ENCODE data around the gene KRT3.

KRT3 gene

DNA sequence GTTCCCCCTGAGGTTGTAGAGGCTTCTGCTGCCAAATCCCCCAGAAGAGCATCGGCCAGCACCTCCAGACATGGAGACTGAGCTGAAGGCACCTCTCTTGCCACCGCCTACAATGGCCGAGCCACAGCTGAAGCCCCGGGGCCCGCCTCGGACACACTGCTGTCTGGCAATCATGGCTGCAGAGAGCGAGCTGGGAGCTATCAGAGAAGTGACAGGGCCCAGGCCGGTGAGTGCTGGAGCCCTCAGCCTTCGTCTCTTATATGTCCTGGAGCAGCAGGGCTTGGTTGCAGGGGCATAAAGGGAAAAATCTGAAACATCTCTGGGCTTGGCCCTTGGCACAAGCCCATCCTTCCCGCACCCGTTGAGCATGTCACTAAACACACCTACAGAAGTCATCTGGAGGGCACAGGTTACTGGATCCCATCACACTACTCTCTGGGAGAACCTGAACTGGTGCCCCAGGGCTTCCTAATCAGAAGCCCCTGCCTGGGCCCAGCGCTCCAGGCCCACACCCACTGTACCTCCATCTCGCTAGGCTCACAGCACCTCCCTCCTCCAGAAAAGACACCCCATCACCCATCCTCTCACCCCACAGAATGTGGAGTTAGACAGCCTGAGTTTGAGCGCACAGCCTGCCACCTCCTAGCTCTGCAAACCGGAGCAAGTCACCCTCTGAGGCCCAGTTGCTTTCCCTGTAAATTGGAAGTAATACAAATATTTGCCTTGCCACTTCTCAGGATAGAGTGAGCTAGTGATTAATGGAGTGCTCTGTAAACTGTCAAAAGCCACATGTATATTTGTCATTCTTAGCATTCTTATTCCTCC, 18.2 kb upstream of the KRT3 start, which contains the start of gene KRT4:
TSS of gene KRT4 (minus strand) at position 232 of the 825 bp plus-strand sequence. CDS start at position 174, 58 bp downstream.
- no peak for DNase-seq (ENCODE audit: low read depth, low spot score)

DNA sequence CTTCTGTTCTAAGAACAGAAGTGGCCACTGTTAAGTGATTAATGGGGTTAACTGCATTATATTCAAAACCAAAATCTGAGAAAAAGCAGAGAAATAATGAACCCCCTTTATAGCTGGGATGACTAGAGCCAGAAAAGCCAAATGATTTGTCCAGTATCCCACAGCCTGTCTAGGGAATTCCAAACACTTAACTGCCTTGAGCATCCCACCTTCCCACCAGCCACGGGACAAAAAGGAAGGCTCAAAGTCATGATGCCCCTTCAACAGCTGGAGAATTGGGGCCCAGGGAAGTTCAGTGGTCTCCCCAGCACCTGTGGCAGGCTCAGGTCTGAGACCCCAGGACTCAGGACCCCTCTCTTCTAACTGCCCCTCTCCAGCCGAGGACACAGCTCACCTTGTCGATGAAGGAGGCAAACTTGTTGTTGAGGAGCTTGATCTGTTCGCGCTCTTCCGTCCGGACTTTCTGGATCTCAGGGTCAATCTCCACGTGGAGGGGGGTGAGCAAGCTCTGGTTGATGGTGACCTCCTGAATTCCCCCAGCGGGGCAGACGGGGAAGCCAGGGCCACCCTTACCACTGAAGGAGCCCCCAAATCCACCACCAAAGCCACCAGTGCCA, 17.4 kb upstream of the KRT3 start:
- DNase-seq (ENCODE audit: low read depth, low spot score), result no peak

DNA sequence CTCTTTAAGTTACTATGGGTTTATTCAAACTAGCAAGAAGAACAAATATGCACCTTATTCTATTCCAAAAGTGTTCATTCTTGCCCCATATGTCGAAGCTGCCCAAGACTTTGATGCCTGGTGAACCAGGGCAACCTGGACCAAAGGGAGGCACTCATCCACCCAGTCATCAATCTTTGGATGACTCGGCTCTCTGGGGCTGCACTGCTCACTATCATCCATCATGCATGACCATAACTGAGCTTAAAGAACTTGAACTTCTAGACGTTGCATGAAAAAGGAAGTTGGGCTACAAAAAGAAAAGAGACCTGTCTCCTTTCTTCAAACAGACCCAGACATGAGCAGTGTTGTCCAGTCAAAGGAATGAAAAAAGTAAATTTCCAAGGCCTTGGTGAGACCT, 16.8 kb upstream of the KRT3 start:
- DNase-seq (ENCODE audit: low read depth, low spot score), result no peak

DNA sequence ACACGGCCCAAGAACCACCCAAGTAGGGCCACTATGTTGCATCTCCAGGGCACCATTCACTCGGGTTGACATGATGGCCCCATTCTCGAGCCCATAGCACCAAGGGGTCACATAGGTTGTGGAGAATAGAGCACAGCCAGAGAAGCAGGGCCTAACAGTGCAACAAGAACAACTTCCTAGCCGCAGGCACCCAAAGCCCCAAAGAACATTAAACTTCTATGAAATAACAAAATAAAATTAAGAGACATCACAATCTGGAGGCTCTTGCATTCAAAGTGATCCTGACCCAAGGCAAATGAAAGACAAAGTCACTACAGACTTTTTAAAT, 16.1 kb upstream of the KRT3 start:
- no peak for DNase-seq (ENCODE audit: low read depth, low spot score)

DNA sequence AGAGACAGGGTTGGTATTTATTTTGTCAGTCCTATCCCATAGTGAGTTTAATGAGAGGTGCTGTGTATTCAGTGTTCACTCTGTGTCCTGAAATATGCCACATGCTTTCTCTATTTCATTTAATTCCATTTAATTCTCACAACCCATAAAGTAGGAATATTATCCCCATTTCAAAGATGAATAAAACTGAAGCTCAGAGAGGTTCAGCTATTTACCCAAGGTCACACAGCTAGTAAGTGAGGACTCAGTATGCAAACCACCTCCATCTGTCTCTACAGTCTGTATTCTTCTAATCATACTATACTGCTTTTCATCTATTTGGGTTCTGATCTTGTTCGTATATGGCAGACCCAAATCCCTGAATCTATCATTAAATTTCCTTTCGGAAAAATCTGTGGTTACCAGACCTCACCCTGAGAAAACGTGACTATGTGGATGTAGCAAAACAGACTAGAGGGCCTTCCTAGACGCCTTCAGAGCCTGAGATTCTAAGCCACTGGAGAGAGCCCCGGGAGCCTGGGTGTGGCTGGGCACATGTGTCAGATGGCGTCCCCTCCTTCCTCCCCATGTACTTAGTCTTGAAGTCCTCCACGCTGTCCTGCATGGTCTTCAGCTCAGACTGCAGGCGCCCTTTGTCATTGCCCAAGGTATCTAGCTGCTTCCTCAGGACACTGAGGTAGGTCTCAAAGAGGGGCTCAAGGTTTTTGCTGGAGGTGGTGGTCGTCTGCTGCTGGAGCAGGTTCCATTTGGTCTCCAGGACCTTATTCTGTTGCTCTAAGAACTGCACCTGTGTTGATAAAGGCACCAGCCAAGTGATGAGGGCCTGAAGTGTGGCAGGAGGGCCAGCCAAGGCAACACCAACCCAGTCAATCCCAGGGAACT, 15.5 kb upstream of the KRT3 start:
- no peak for DNase-seq (ENCODE audit: low read depth, low spot score)

DNA sequence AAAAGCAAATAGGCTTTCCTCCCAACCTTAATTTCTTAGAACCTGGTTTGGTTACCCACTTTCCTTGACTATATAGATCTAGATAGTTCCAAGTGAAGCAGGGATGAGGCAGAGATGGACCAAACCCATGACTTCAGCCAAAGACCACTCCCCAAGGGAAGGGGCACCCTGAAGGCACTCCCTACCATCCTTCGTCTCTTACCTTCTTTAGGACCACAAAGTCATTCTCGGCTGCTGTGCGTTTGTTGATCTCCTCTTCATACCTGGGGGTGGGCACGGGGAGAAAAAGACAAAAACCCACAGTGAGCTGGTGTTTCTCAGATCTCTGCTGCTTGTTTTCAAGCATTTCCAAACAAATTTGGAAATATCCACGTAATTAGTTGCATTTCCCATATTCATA, 14.6 kb upstream of the KRT3 start:
- DNase-seq (ENCODE audit: low read depth, low spot score), result no peak

DNA sequence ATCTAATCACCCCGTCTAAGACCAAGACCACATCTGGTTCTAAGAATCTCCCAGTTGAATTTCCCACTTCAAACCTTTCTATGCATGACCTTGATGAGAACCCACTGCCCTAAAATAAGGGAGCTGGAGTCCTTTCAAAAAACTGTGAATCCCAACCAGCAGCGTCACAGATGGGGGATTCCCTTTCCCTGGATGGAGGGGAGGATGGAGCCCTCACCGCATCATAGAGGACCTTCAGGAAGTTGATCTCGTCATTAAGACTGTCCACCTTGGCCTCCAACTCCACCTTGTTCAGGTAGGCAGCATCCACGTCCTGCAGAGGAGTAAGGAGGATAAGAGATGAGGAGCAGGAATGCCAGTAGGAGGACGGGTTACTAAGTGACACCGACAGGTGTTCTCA, 13.2 kb upstream of the KRT3 start:
- no peak for DNase-seq (ENCODE audit: low read depth, low spot score)

DNA sequence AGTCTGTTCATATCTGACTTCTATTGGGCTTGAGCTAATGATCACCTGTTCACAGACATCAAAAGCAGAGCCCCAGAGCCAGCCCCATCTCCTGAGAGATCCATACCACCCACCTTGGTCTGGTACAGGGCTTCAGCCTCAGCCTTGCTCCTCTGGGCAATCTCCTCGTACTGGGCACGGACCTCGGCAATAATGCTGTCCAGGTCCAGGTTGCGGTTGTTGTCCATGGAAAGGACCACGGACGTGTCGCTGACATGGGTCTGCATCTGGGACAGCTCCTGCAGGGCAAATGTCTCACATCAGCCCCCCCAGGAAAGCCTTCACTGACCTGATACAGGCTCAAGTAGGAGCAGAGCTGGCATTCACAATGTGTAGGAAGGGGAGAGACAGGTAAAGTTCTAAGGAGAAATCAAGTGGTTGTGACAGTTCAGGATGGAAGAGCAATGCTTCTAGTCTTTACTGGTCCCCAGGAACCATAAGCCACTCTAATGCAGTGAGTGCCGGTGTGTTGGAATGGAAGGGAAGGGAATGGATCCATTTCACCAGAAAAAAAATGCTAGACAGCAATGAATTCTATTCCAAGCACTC, 12.8 kb upstream of the KRT3 start:
- no peak for DNase-seq (ENCODE audit: low read depth, low spot score)

DNA sequence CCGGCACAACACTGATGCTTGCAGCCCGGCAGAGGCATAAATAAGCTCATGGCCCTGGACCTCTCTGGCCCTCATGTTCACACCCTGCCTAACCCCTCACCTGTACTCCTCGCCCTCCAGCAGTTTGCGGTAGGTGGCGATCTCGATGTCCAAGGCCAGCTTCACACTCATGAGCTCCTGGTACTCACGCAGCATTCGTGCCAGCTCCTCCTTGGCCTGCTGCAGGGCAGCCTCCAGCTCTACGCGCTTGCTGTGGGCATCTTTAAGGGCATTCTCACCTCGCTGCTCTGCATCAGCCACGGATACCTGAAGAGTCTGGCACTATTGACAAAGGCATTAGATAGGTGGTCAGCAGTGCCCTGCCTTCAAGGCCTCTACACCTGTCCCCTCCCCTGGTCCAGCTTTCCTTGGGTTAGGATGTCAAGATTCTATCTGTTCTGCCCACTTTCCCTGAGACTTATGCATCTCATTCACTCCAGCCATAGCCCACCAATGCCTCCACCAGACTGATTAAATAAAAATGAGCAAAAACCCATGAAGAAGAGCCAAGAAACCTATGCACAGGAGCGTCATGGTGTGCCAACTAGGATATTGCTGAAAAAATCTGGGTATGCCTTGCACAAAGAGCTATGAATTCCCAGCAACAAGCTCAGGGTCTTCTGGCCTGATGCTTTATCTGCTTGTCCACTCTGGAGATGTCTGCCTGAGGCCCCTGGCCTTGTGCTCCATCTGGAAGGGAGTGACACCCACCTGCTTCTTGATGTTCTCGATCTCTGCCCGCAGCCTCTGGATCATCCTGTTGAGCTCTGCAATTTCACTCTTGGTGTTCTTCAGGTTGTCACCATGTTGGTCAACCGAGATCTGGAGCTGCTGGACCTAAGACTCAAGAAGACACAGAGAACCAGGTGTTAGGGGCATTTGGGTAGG, 11.9 kb upstream of the KRT3 start:
- DNase-seq (ENCODE audit: low read depth, low spot score), result no peak

DNA sequence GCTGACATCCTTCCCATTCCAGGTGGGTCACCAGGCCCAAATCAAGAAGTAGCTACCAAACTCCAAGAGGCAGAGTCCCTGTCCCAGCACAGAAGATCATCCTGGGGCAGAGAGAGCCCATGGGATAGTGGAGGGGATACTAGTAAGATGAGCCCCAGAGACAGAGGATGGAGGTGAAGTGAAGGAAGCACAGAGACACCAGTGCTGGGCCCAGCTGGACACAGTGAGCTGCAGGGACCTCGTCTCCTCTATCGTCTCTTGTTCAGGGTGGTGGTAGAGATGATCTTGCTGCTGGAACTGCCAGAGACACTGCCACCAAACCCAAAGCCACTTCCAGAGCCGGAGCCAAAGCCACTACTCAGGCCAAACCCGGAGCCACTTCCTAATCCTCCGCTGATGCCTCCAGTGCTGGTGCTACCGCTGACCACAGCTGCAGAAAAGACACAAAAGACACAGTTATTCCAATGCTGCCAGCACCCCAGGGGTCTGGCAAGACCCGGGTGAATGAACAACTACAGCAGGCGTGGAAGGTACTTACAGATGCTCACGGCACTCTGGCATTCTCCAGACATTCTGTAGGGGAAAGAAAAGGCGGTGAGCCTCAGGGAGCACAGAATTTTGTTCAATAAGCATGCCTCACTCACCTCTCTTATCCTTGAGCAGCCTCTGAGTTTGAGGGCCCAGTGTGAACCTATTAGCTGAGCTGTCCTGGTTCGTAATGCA, 11.1 kb upstream of the KRT3 start:
- no peak for DNase-seq (ENCODE audit: low read depth, low spot score)

DNA sequence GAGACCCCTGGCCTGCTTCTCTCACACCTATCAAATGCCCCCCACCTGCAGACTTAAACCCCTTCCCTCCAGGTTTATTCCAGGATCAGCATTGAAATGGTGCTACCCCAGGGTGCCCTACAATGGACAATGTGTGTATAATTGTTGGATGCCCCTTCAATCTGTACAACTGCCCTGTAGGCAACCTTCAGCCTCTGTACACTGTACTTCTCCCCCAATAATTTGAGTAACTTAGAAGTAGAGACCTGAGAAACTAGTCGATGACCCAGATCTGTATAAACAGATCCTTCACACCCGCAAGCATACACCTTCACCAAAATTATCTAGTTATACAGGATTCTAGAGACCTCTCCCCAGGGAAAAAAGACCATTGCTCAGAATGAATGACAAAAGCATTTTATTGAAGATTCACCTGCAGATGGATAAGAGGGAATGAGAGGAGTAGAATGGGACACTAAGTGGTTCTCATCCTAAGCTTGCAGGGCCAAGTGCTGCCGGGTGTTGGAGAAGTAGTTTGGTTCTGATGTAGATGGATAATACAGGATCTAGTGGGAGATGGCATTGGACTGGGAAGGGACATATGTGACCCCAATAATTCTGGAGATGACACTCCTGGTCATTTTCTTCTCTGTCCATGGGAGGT, 10.4 kb upstream of the KRT3 start:
- DNase-seq (ENCODE audit: low read depth, low spot score), result no peak

DNA sequence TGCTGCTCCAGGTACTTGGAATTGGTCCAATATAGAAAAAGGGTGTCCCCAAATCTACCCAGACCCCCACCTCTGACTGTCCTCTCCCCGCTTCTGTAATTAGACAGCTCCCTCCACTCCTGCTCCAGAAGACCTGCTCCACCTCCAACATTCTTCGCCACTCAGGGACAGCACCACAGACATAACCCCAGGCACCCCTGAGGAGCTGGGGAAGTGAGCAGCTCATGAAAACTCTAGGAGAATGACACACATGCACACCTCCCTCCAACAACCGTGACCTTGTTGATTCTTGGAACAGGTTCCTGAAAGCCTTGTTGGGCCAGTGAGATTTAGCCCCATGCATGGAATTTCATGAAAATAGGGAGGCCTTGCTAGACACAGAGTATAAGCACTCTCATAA, 9.8 kb upstream of the KRT3 start:
- DNase-seq (ENCODE audit: low read depth, low spot score), result no peak

DNA sequence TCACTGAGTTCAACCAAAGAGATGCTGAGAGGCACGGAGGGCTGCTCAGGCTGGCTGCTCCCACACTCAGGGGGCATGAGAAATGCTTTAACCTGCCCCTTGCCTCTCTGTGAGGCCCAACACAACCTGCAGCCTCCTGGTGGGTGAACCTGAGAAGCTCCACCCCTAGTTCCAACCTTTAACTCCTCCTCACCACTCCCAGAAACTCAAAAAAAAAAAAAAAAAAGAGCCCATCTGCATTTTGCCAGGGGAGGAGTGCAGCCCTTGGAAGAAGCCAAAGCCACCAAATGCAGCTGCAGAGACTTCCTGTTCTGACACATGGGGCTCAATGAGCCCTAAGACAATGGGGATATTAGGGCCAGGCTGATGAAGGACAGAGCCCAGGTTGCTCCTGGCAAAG, 9.1 kb upstream of the KRT3 start:
- peak; percentile 70 for DNase-seq (ENCODE audit: low read depth, low spot score)

DNA sequence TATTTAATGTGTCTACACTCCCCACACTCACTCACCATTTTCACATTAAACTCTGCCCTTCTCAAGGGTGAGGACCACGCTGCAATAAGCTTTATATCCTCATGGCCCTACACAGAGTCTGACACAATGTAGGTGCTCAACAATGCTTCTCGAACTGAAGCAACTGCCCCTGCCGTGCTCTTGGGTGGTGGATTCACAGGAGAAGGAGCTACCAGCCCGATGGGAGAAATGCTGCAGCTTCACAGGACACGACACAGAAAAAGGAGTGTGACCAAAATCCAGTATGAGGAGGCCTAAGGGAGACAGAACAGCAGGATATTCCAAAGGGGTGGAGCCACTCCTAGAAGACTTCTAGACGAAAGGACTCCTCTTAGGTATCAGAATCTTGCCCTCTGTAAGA, 6.5 kb upstream of the KRT3 start:
- no peak for DNase-seq (ENCODE audit: low read depth, low spot score)

DNA sequence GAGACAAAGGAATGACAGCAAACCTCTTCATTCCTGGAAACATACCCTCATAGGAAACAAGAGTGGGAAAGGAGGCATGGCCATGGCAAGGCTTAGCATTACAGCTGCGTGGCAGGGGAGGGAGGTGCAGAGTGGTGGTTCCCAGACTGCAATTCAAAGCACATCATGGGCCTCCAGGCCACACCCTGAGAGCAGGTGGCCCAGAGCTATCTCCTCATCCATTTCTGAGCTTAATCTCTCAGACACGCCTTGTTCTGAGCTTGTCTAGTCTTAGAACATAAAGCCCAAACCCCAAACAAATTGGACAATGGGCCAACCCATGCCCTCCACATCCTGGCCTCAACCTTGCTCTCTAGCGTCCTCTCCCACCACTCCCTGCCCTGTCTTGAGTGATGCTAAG, 5.9 kb upstream of the KRT3 start:
- no peak for DNase-seq (ENCODE audit: low read depth, low spot score)

DNA sequence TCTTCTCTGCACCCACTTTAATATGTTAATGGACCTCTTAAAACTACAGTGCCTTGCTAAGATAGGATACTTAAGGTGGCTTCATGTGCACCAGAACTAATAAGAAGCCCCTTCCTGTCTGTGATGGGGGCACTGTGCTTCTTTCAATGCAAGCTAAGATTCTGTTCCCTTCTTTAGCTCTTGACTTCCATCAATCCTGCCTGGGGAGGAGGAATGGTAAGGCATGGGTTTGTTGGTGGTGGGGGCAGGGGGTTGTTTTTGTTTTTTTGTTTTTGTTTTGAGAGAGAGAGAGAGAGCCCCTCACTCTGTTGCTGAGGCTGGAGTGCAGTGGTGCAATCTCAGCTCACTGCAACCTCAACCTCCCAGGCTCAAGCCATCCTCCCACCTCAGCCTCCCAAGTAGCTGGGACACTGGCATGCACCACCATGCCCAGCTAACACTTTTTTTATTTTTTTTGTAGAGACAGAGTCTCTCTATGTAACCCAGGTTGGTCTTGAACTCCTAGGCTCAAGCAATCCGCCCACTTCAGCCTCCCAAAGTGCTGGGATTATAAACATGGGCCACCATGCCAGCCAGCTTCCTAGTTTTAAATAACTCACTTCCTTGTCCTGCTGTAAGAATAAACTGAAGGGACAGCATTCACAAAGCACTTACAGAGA, 4.5 kb upstream of the KRT3 start:
- no peak for DNase-seq (ENCODE audit: low read depth, low spot score)

DNA sequence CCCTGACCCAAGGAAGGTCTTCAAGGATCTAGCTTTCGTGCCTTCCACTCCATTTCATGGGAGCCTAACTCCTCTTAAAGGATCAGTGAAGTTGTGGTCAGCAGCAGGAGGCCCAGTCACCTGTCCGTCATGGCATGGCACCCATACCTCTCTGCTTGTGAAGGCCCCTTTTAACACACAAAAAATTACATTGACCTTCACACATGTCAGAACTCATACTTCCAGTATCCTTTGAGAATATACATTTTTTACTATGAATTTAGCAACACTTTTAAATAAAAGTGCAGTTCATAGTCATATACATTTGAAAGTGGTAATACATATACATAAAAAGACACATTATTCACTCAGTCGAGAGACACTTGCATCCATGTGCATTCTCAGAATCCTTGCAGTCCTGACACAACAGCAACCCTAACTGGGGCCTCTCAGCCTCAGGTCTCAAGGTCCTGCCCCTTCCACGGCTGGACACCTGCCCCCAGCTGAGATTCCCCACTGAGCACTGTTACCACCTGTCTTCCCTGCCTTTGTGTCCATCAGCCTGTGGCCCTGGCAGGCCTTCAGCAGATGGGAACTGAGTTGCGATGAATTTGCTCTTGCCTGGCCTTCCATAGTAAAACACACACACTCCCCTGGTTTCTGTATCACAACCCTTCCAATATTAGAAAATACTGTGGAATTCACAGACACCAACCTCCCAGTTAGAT, 3.7 kb upstream of the KRT3 start:
- no peak for DNase-seq (ENCODE audit: low read depth, low spot score)

DNA sequence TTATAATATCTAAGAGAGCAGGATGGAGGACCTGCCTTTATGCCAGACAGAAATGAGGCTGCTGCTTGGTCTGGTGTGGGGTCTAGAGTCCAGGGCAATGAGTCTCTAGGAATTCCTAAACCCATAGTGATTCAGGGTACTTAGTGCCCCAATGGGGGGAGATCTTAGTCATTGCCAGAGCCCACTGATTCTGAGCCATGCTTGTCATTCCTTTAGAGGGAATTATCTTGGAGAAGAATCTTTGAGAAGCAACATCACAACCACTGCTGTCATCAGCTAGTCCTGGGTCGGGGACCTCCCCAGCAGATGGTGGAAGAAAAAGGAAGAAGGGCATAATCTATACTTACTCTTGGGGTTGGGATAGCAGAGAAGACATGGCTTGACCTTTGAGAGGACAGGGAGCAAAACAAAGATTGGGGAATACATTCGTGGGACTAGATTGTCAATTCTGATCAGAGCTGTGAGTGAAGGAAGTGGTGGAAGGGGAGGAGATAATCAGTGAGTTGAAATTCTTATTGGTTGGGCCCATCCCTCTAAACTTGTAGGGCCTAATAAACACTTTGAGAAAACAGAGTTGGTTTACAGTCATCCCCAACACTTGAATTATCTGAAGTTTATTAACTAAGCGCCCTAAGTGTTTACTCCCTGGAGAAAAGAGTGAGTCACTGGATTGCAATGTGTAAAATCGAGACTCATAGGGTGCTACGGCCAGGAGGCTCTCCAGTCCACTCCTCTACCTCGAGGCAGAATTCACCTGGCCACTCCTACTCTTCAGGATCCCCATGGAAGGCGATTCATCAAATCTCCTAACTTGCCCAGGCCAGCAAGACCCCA, 3.0 kb upstream of the KRT3 start:
- DNase-seq (ENCODE audit: low read depth, low spot score), result no peak
